Karpas-422 (cell line): ENCODE measurements around the gene BICC1. TPM values are rescaled to one million over a fixed set of nuclear protein-coding genes. Genes with fewer than 3 reads are reported as not detected.
"Not testable (repeated sequence)": the region's sequence is repeated elsewhere in the genome, so short reads cannot be mapped to it uniquely, and the experiment has no call there.

ENCODE experiments used
- DNase-seq: peaks from one replicate; pipeline ENCODE4 v3.0.0-alpha.2; 2015
- H2AFZ ChIP-seq: fragments of 200-600 bp; sonication (generic); 2 replicates; pipeline ENCODE4 v1.6.1; 2014; ENCODE audit warnings: antibody characterized with exemption, low read length, mixed read lengths
- H3K27ac ChIP-seq: fragments of 200-600 bp; sonication (generic); 2 replicates; pipeline ENCODE4 v1.5.1; 2014; ENCODE audit warnings: mild to moderate bottlenecking, low read length, moderate library complexity
- H3K27me3 ChIP-seq: fragments of 200-600 bp; sonication (generic); 2 replicates; pipeline ENCODE4 v1.6.1; 2014; ENCODE audit warnings: low read length, mixed read lengths
- H3K36me3 ChIP-seq: fragments of 200-600 bp; sonication (generic); 2 replicates; pipeline ENCODE4 v1.6.1; 2014; ENCODE audit warnings: low read length, mixed read lengths; ENCODE audit not compliant: insufficient read depth
- H3K4me1 ChIP-seq: fragments of 200-600 bp; sonication (generic); 2 replicates; pipeline ENCODE4 v1.6.1; 2014; ENCODE audit warnings: mild to moderate bottlenecking, low read length, mixed read lengths
- H3K4me2 ChIP-seq: fragments of 200-600 bp; sonication (generic); 2 replicates; pipeline ENCODE4 v1.6.1; 2014; ENCODE audit warnings: low read length, low read depth, mild to moderate bottlenecking; ENCODE audit not compliant: poor library complexity, severe bottlenecking
- H3K4me3 ChIP-seq: fragments of 200-600 bp; sonication (generic); 2 replicates; pipeline ENCODE4 v1.5.1; 2014; ENCODE audit warnings: mild to moderate bottlenecking, antibody characterized with exemption, low read length, mixed read lengths
- H3K79me2 ChIP-seq: fragments of 200-600 bp; sonication (generic); 2 replicates; pipeline ENCODE4 v1.6.1; 2014; ENCODE audit warnings: mild to moderate bottlenecking, low read length, mixed read lengths
- H3K9ac ChIP-seq: fragments of 200-600 bp; sonication (generic); 2 replicates; pipeline ENCODE4 v1.6.0; 2014; ENCODE audit warnings: low read length
- H3K9me2 ChIP-seq: fragments of 200-600 bp; sonication (generic), shearing (Covaris generic); replicated peaks from 2 replicates; pipeline ENCODE4 v1.6.0; 2014; ENCODE audit warnings: mild to moderate bottlenecking, low read length, moderate library complexity; ENCODE audit not compliant: insufficient read depth
- H3K9me3 ChIP-seq: fragments of 300-700, 200-600 bp; sonication (generic); 2 replicates; pipeline ENCODE4 v1.6.1; 2014; ENCODE audit warnings: low read length, mixed read lengths
- H4K20me1 ChIP-seq: fragments of 200-600 bp; sonication (generic); 2 replicates; pipeline ENCODE4 v1.6.1; 2014; ENCODE audit warnings: mild to moderate bottlenecking, antibody characterized with exemption, low read length, low read depth; ENCODE audit not compliant: insufficient read depth
- total RNA-seq: library from RNA; depleted of rRNA; stranded (reverse); fragments of >200 nt; shearing (Covaris generic); gene quantifications from 2 replicates; pipeline ENCODE4 v1.2.3, GENCODE V29; 2014; ENCODE audit warnings: low replicate concordance

The BICC1 gene
- total RNA-seq, 1 experiment from 2014 or later = not detected

DNA sequence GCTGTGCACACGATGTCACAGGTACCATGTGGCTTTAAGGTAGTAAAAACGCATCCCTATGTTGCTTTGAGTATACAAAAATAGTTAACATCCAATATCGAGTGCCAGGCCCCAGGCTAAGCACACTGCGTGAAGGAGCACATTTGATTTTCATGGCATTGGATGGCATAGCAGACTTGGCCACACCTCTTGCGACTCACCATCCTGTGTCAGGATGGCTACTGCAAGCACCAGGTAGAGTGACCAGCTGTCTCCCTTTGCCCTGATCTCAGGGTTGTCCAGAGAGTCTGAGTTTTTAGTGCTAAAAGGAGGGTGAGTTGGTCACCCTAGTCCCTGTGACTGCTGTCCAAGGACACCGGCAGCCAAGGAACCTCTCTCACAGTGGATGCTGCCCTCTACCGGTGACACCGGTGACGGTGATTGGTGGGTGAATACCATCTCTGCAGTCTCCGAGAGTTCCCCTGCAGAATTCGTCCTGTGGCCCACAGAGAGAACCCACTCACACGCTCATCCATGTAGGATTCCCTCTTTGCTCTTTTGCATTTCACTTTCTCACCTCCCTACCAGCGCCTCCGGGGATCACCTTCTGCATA, 76.1 kb downstream of the BICC1 start:
- Histone ChIP-seq H3K4me1 (no peaks in the 10 kb centered on the region), H2AFZ (no peak overlapping the region), H3K4me3 (no peak overlapping the region), H4K20me1 (no peaks in the 10 kb centered on the region), H3K9me3 (no peaks in the 10 kb centered on the region), H3K9me2 (no peaks in the 10 kb centered on the region), H3K27me3 (no peaks in the 10 kb centered on the region), H3K79me2 (no peaks in the 10 kb centered on the region), H3K36me3 (no peaks in the 10 kb centered on the region), H3K9ac (no peak overlapping the region), H3K4me2 (no peak overlapping the region), H3K27ac (no peak overlapping the region)
- DNase-seq = no peak

DNA sequence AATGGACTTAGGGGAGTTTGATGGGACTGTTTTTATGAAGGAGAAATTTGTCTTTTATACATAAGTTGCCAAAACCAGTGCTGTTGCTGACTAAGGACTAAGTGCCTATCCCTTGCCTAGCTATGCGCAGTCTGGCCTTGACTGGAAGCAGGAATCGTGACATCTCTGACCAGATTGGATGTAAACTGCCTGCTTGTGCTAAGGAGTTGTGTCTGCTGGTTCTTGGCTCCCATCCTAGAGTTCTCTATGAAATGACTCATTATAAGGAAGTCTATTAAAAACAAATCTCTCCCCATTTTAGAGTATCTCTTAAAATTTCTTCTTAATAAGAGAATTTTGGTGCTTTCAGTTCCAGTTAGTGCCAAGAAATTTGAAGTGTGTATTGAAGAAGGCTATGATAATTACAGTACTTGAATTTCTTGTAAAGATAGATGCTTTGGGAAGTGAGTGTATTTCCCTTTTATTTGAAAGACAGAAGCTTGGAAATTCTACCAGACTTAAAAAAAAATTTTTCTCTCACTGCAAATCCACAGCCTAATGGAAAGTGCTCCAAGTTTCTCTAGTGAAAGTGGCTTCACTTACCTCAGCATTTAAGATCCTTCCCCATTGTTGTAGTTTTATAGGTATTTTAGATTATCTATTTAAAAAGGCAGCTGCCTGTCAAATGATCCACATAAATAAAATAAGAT, 77.6 kb downstream of the BICC1 start:
- Histone ChIP-seq H3K27me3 (no peaks in the 10 kb centered on the region), H3K4me2 (no peak overlapping the region), H3K4me1 (no peaks in the 10 kb centered on the region), H3K36me3 (no peaks in the 10 kb centered on the region), H3K4me3 (no peak overlapping the region), H3K27ac (no peak overlapping the region), H3K9ac (no peak overlapping the region), H2AFZ (no peak overlapping the region), H3K9me2 (no peaks in the 10 kb centered on the region), H4K20me1 (no peaks in the 10 kb centered on the region), H3K79me2 (no peaks in the 10 kb centered on the region), H3K9me3 (no peaks in the 10 kb centered on the region)
- no peak for DNase-seq

DNA sequence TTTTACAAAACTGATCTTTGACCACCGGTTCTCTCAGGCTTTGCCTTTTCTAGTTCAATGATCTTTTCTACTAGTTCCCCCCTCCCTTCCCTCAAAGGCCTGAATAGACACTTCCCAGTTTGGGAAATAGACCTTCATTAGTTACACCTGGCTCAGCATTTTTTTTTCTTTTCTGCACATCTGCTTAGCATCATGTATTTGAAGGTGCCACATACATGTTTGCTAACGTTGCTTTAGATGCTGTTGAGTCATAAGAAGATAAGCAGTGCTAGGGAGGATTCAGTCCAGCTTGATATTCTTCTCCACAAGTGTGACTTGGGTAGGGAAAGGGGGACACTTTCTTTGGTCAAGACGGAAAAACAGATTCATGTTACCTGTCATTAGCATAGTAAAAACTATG, 78.3 kb downstream of the BICC1 start:
- Histone ChIP-seq H3K27ac (no peak overlapping the region), H3K27me3 (no peaks in the 10 kb centered on the region), H3K79me2 (no peaks in the 10 kb centered on the region), H3K9ac (no peak overlapping the region), H3K9me3 (no peaks in the 10 kb centered on the region), H3K4me1 (no peaks in the 10 kb centered on the region), H2AFZ (no peak overlapping the region), H3K9me2 (no peaks in the 10 kb centered on the region), H4K20me1 (no peaks in the 10 kb centered on the region), H3K36me3 (no peaks in the 10 kb centered on the region), H3K4me2 (no peak overlapping the region), H3K4me3 (no peak overlapping the region)
- no peak for DNase-seq

DNA sequence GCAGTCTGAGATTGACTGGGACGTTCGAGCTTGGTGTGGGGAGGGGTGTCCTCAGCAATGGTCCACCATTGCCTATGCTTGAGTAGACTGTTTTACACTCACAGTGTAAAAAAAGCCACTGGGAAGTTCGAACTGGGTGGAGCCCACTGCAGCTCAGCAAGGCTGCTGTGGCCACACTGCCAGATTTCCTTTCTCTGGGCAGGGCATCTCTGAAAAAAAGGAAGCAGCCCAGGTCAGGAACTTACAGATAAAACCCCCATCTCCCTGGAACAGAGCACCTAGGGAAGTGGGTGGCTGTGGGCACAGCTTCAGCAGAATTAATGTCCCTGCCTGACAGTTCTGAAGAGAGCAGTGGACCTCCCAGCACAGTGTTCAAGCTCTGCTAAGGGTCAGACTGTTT, 80.3 kb downstream of the BICC1 start:
- Histone ChIP-seq H4K20me1 (no peaks in the 10 kb centered on the region), H2AFZ (no peak overlapping the region), H3K27me3 (no peaks in the 10 kb centered on the region), H3K4me2 (no peak overlapping the region), H3K4me3 (no peak overlapping the region), H3K79me2 (no peaks in the 10 kb centered on the region), H3K9ac (no peak overlapping the region), H3K9me3 (no peaks in the 10 kb centered on the region), H3K9me2 (no peaks in the 10 kb centered on the region), H3K36me3 (no peaks in the 10 kb centered on the region), H3K4me1 (no peaks in the 10 kb centered on the region), H3K27ac (no peak overlapping the region)
- DNase-seq = no peak

DNA sequence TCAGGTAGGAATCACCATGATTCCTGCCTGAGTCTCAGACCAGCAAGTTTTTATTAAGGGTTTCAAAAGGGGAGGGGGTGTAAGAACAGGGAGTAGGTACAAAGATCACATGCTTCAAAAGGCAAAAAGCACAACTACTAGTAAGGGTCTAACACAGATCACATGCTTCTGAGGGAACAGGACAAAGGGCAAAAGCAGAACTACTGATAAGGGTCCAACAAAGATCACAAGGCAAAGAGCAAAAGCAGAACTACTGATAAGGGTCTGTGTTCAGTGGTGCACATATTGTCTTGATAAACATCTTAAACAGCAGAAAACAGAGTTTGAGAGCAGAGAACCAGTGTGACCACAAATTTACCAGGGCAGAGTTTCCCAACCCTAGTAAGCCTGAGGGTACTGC, 84.5 kb downstream of the BICC1 start:
- H2AFZ ChIP-seq, H3K4me1 ChIP-seq, H3K4me3 ChIP-seq, H3K27me3 ChIP-seq, H3K79me2 ChIP-seq, H3K9ac ChIP-seq, DNase-seq, H4K20me1 ChIP-seq, H3K36me3 ChIP-seq, H3K9me3 ChIP-seq, H3K27ac ChIP-seq, H3K4me2 ChIP-seq, H3K9me2 ChIP-seq: not testable (repeated sequence)

DNA sequence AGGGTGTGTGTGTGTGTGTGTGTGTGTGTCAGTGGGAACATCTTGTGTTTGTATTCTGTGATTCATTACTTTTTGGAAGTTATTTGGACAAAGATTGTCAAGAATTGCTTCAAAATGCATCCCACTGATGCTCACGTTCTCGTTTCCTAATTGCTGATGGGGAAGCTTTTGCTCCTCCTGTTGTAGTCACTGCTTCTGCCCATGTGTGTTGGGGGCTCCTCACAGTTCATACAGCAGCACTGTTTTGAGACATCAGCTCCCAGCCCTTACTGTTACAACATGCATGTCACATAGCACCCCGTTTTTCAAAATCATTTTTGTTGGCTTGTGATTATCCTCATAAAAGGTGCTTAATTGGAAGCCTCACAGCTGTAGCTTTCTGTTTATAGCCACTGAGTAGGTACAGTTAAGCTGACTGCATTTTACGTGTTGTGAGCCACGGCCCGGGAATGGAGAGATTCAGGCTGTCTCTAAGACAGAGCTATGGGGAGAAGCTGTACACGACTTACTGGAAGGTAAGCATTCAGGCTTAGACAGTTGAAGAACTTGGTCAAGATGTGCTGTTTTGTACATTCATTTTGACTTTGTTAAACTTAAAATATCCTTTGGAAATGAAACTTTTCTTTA, 87.4 kb downstream of the BICC1 start:
- Histone ChIP-seq H3K36me3 (no peaks in the 10 kb centered on the region), H3K9me3 (no peaks in the 10 kb centered on the region), H2AFZ (no peak overlapping the region), H3K27me3 (no peaks in the 10 kb centered on the region), H3K4me1 (no peaks in the 10 kb centered on the region), H3K27ac (no peak overlapping the region), H3K9me2 (no peaks in the 10 kb centered on the region), H3K4me3 (no peak overlapping the region), H4K20me1 (no peaks in the 10 kb centered on the region), H3K79me2 (no peaks in the 10 kb centered on the region), H3K4me2 (no peak overlapping the region), H3K9ac (no peak overlapping the region)
- no peak for DNase-seq

DNA sequence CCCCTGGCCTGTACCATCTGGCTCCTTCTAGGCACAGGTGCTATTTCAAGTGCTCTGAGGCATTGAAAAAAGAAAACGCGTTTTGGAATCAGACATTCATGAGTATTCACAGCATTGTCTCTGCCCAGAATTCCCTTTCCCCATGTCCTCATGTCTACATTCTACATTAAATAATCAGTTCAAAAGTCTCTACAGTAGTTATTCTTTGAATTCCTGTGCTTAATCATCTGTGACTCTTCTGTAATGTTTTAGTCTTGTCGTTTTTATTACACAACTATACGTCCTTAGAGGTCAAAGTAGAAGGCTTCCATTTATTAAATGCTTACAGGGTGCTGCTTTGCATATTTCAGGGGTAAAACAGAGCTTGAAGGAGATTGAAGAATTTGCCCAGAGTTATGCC, 95.7 kb downstream of the BICC1 start:
- Histone ChIP-seq H3K79me2 (no peaks in the 10 kb centered on the region), H3K27ac (no peak overlapping the region), H3K4me3 (no peak overlapping the region), H3K36me3 (no peaks in the 10 kb centered on the region), H3K27me3 (no peaks in the 10 kb centered on the region), H3K9me2 (no peaks in the 10 kb centered on the region), H2AFZ (no peak overlapping the region), H3K9me3 (no peaks in the 10 kb centered on the region), H3K4me1 (no peaks in the 10 kb centered on the region), H3K9ac (no peak overlapping the region), H3K4me2 (no peak overlapping the region), H4K20me1 (no peaks in the 10 kb centered on the region)
- DNase-seq = no peak

DNA sequence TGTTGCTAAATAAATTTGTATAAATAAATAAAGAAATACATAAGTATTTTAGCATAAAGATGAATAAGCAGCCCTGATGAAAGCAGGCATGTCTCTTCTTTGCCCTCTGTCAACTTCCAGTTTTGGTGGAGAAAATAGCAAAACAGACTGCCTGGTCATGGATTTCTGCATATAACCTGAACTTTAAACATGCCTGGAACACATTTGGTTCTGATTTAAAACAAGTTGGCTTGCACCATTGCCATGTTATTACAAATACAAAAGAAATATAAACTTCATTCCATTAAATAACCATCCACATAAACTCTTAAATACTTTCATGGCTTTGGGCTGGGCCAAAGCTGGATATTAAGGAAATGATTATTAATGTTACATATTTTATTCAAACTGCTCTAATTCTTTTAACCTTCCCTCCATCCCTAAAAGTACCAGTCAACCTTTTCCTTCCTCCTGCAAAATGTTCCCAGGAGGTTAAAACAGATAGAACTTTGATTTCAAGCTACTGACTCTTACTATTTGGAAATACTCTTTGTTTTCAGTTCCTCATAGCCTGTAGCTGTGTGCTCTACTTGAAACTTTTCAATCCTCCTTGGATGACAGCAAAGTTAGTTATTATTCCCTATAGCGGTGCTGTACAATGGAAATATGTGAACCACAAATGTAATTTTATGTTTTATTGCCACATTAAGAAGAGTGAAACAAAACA, 96.3 kb downstream of the BICC1 start:
- no peaks in the 10 kb centered on the region for H3K9me3 ChIP-seq
- H3K27me3 ChIP-seq = no peaks in the 10 kb centered on the region
- no peak for DNase-seq
- H4K20me1 ChIP-seq = no peaks in the 10 kb centered on the region
- H3K9me2 ChIP-seq = no peaks in the 10 kb centered on the region
- H3K4me1 ChIP-seq = no peaks in the 10 kb centered on the region
- H3K27ac ChIP-seq = no peak overlapping the region
- H3K4me2 ChIP-seq = no peak overlapping the region
- no peaks in the 10 kb centered on the region for H3K36me3 ChIP-seq
- no peak overlapping the region for H3K9ac ChIP-seq
- H3K4me3 ChIP-seq = no peak overlapping the region
- no peaks in the 10 kb centered on the region for H3K79me2 ChIP-seq
- no peak overlapping the region for H2AFZ ChIP-seq
